ENCODE data around the gene CFP.

- TF ChIP-seq, protein P1, sequence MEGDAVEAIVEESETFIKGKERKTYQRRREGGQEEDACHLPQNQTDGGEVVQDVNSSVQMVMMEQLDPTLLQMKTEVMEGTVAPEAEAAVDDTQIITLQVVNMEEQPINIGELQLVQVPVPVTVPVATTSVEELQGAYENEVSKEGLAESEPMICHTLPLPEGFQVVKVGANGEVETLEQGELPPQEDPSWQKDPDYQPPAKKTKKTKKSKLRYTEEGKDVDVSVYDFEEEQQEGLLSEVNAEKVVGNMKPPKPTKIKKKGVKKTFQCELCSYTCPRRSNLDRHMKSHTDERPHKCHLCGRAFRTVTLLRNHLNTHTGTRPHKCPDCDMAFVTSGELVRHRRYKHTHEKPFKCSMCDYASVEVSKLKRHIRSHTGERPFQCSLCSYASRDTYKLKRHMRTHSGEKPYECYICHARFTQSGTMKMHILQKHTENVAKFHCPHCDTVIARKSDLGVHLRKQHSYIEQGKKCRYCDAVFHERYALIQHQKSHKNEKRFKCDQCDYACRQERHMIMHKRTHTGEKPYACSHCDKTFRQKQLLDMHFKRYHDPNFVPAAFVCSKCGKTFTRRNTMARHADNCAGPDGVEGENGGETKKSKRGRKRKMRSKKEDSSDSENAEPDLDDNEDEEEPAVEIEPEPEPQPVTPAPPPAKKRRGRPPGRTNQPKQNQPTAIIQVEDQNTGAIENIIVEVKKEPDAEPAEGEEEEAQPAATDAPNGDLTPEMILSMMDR (IDR thresholded peaks at IDR 0.05; ENCODE audit: borderline replicate concordance, extremely low read depth, low read length, poor library complexity, severe bottlenecking): no peak
- TF ChIP-seq EZH2 (IDR thresholded peaks at IDR 0.05; ENCODE audit: borderline replicate concordance, low read depth, low read length, severe bottlenecking): no peak
Observed at GRCh38 chrX:47593522-47593921, 36.2 kb downstream of the CFP start.
